Measurements from ENCODE around the gene RRP1. TPM values are rescaled to one million over a fixed set of nuclear protein-coding genes. Genes with fewer than 3 reads are reported as not detected.

The RRP1 gene
- total and polyA plus RNA-seq, 5 donors: 7.2 to 12.9 (median 10.4) TPM

GRCh38 chr21:43778469-43779335 is 10.7 kb upstream of the RRP1 start:
- DNase-seq (peak in 1 of 3 donors; percentile 39), ATAC-seq (no peak)
- intact Hi-C loops (cut with DNase I): loop anchor here in 1 of 4 donors (5.0 kb wide), 1 partner anchor 51 kb away; no protein-coding TSS in a partner anchor
- peaks cover 2% of the 10 kb centered on the region for H3K4me1 ChIP-seq (ENCODE audit: control insufficient read depth, insufficient read depth, low read length)
- H3K27ac ChIP-seq (ENCODE audit: low read length): no peak overlapping the region
- H3K27me3 ChIP-seq (ENCODE audit: control insufficient read depth, insufficient read depth): no peaks in the 10 kb centered on the region
- no peaks in the 10 kb centered on the region for H3K9me3 ChIP-seq (ENCODE audit: control insufficient read depth, low read length)
- 49% methylated on average over 20 of the region's 20 CpGs for WGBS
- H3K4me3 ChIP-seq (ENCODE audit: low read length): no peak overlapping the region

GRCh38 chr21:43779660-43780059 is 9.7 kb upstream of the RRP1 start:
- ATAC-seq: no peak
- intact Hi-C loops (cut with DNase I): loop anchor here in 1 of 4 donors (5.0 kb wide), 1 partner anchor 52 kb away; no protein-coding TSS in a partner anchor

GRCh38 chr21:43781846-43782245 is 7.5 kb upstream of the RRP1 start:
- ATAC-seq: no peak
- Histone ChIP-seq H3K4me1 (ENCODE audit: control insufficient read depth, insufficient read depth, low read length) (no peaks in the 10 kb centered on the region), H3K4me3 (ENCODE audit: low read length) (no peak overlapping the region), H3K27me3 (ENCODE audit: control insufficient read depth, insufficient read depth) (no peaks in the 10 kb centered on the region), H3K9me3 (ENCODE audit: control insufficient read depth, low read length) (no peaks in the 10 kb centered on the region), H3K27ac (ENCODE audit: low read length) (no peak overlapping the region)
- intact Hi-C loops (cut with DNase I): no loop called here
- DNase-seq: no peak
- 88% methylated on average over 6 of the region's 6 CpGs for WGBS

More at GRCh38 chr21:43779660-43780059, 9.7 kb upstream of the RRP1 start:
- Histone ChIP-seq H3K9me3 (ENCODE audit: control insufficient read depth, low read length) (no peaks in the 10 kb centered on the region), H3K27ac (ENCODE audit: low read length) (no peak overlapping the region), H3K4me3 (ENCODE audit: low read length) (no peak overlapping the region), H3K4me1 (ENCODE audit: control insufficient read depth, insufficient read depth, low read length) (peaks cover 2% of the 10 kb centered on the region), H3K27me3 (ENCODE audit: control insufficient read depth, insufficient read depth) (no peaks in the 10 kb centered on the region)
- WGBS: 85% methylated on average over 5 of the region's 5 CpGs
- peak in 1 of 3 donors; percentile 14 for DNase-seq

- Histone ChIP-seq H3K4me1 (ENCODE audit: control insufficient read depth, insufficient read depth, low read length) (no peaks in the 10 kb centered on the region), H3K9me3 (ENCODE audit: control insufficient read depth, low read length) (no peaks in the 10 kb centered on the region), H3K27ac (ENCODE audit: low read length) (no peak overlapping the region), H3K27me3 (ENCODE audit: control insufficient read depth, insufficient read depth) (no peaks in the 10 kb centered on the region), H3K4me3 (ENCODE audit: low read length) (no peak overlapping the region)
- DNase-seq: no peak
- no peak for ATAC-seq
- 78% methylated on average over 5 of the region's 5 CpGs for WGBS
- intact Hi-C loops (cut with DNase I): no loop called here
These were observed 6.8 kb upstream of the RRP1 start for GRCh38 chr21:43782431-43783097.

GRCh38 chr21:43783098-43783700 is 6.2 kb upstream of the RRP1 start:
- Histone ChIP-seq H3K4me1 (ENCODE audit: control insufficient read depth, insufficient read depth, low read length) (no peaks in the 10 kb centered on the region), H3K27me3 (ENCODE audit: control insufficient read depth, insufficient read depth) (no peaks in the 10 kb centered on the region), H3K4me3 (ENCODE audit: low read length) (no peak overlapping the region), H3K9me3 (ENCODE audit: control insufficient read depth, low read length) (no peaks in the 10 kb centered on the region), H3K27ac (ENCODE audit: low read length) (no peak overlapping the region)
- intact Hi-C loops (cut with DNase I): no loop called here
- ATAC-seq (no peak), DNase-seq (peak in 1 of 3 donors; percentile 19)
- WGBS: 78% methylated on average over 17 of the region's 17 CpGs

GRCh38 chr21:43785134-43785533 is 4.2 kb upstream of the RRP1 start:
- intact Hi-C loops (cut with DNase I): no loop called here
- DNase-seq (no peak), ATAC-seq (no peak)
- no peaks in the 10 kb centered on the region for H3K9me3 ChIP-seq (ENCODE audit: control insufficient read depth, low read length)
- no peak overlapping the region for H3K4me3 ChIP-seq (ENCODE audit: low read length)
- no peaks in the 10 kb centered on the region for H3K27me3 ChIP-seq (ENCODE audit: control insufficient read depth, insufficient read depth)
- H3K27ac ChIP-seq (ENCODE audit: low read length): no peak overlapping the region
- 54% methylated on average over 3 of the region's 3 CpGs for WGBS
- H3K4me1 ChIP-seq (ENCODE audit: control insufficient read depth, insufficient read depth, low read length): no peaks in the 10 kb centered on the region

- DNase-seq (no peak), ATAC-seq (no peak)
- no peak overlapping the region for H3K27ac ChIP-seq (ENCODE audit: low read length)
- H3K27me3 ChIP-seq (ENCODE audit: control insufficient read depth, insufficient read depth): no peaks in the 10 kb centered on the region
- H3K4me1 ChIP-seq (ENCODE audit: control insufficient read depth, insufficient read depth, low read length): no peaks in the 10 kb centered on the region
- intact Hi-C loops (cut with DNase I): no loop called here
- H3K4me3 ChIP-seq (ENCODE audit: low read length): no peak overlapping the region
- whole genome bisulfite sequencing: 92% methylated on average over 18 of the region's 18 CpGs
- H3K9me3 ChIP-seq (ENCODE audit: control insufficient read depth, low read length): no peaks in the 10 kb centered on the region
These were observed 3.0 kb upstream of the RRP1 start for GRCh38 chr21:43786300-43786806.

GRCh38 chr21:43786807-43787440 is 2.5 kb upstream of the RRP1 start:
- ATAC-seq (no peak), DNase-seq (no peak)
- Histone ChIP-seq H3K27ac (ENCODE audit: low read length) (no peak overlapping the region), H3K4me1 (ENCODE audit: control insufficient read depth, insufficient read depth, low read length) (no peaks in the 10 kb centered on the region), H3K4me3 (ENCODE audit: low read length) (no peak overlapping the region), H3K9me3 (ENCODE audit: control insufficient read depth, low read length) (no peaks in the 10 kb centered on the region), H3K27me3 (ENCODE audit: control insufficient read depth, insufficient read depth) (no peaks in the 10 kb centered on the region)
- intact Hi-C loops (cut with DNase I): no loop called here
- 97% methylated on average over 38 of the region's 38 CpGs for WGBS

- DNase-seq: no peak
- no peaks in the 10 kb centered on the region for H3K9me3 ChIP-seq (ENCODE audit: control insufficient read depth, low read length)
- H3K4me1 ChIP-seq (ENCODE audit: control insufficient read depth, insufficient read depth, low read length): no peaks in the 10 kb centered on the region
- no peaks in the 10 kb centered on the region for H3K27me3 ChIP-seq (ENCODE audit: control insufficient read depth, insufficient read depth)
- WGBS: 14% methylated on average over 13 of the region's 13 CpGs
- H3K4me3 ChIP-seq (ENCODE audit: low read length): peak overlapping the region; percentile 70
- no peak for ATAC-seq
- H3K27ac ChIP-seq (ENCODE audit: low read length): no peak overlapping the region
- intact Hi-C loops (cut with DNase I): loop anchor here in 1 of 4 donors (10.0 kb wide), 1 partner anchor 155 kb away; no protein-coding TSS in a partner anchor
These were observed 690 bp downstream of the RRP1 start for GRCh38 chr21:43790010-43790524.

- no peak overlapping the region for H3K27ac ChIP-seq (ENCODE audit: low read length)
- no peaks in the 10 kb centered on the region for H3K4me1 ChIP-seq (ENCODE audit: control insufficient read depth, insufficient read depth, low read length)
- no peak for ATAC-seq
- DNase-seq: peak in 1 of 3 donors; percentile 14
- H3K9me3 ChIP-seq (ENCODE audit: control insufficient read depth, low read length): no peaks in the 10 kb centered on the region
- intact Hi-C loops (cut with DNase I): loop anchor here in 1 of 4 donors (10.0 kb wide), 1 partner anchor 152 kb away; no protein-coding TSS in a partner anchor
- no peak overlapping the region for H3K4me3 ChIP-seq (ENCODE audit: low read length)
- WGBS: 90% methylated on average over 8 of the region's 8 CpGs
- H3K27me3 ChIP-seq (ENCODE audit: control insufficient read depth, insufficient read depth): no peaks in the 10 kb centered on the region
These were observed 3.0 kb downstream of the RRP1 start for GRCh38 chr21:43792406-43792805.

Measured in right cardiac atrium (tissue), 5 donors.